ENCODE measurements around the gene PDCD4. TPM values are rescaled to one million over a fixed set of nuclear protein-coding genes. Genes with fewer than 3 reads are reported as not detected.

Gene PDCD4
- total RNA-seq, 2 experiments from 2014 or later, result 59.0 to 116 TPM

GRCh38 chr10:110859206-110859972, 12.3 kb upstream of the PDCD4 start:
- DNase-seq (ENCODE audit: low spot score), result no peak
- Histone ChIP-seq H3K36me3 (ENCODE audit: insufficient read depth, low read length) (no peaks in the 10 kb centered on the region), H3K27ac (ENCODE audit: low read depth, low read length, poor library complexity, severe bottlenecking) (peak overlapping the region; percentile 91), H3K79me2 (ENCODE audit: insufficient read depth, low read depth, low read length) (no peaks in the 10 kb centered on the region), H4K20me1 (ENCODE audit: insufficient read depth, low read length) (no peaks in the 10 kb centered on the region), H3K9me2 (ENCODE audit: insufficient read depth, low read length) (no peaks in the 10 kb centered on the region), H3K4me1 (ENCODE audit: insufficient read depth, low read length, poor library complexity, severe bottlenecking) (peaks cover 76% of the 10 kb centered on the region), H3K4me2 (ENCODE audit: low read length) (peak overlapping the region; percentile 72), H3K4me3 (ENCODE audit: low read depth, low read length, poor library complexity, severe bottlenecking) (peak overlapping the region; percentile 24), H2AFZ (ENCODE audit: low read length) (peak overlapping the region; percentile 21; the same call in 1 of the 2 replicates), H3K9me3 (ENCODE audit: low read length) (no peaks in the 10 kb centered on the region)
- POLR2A ChIA-PET, result interaction anchor here (0.6 to 5.5 kb wide), 12 partner anchors 8 to 65 kb away, joined by 3 to 121 read pairs (median 8); partner anchors contain the start of genes BBIP1 and PDCD4
- no TSS peak for BruUV-seq (replicated peaks)
- intact Hi-C loops (cut with micrococcal nuclease; ENCODE audit: unreplicated experiment), result no loop called here
- TF ChIP-seq EZH2phosphoT487 (IDR thresholded peaks at IDR 0.05; ENCODE audit: borderline replicate concordance, low read depth, low read length) (no peak), CTCF (conservative IDR thresholded peaks at IDR 0.05; ENCODE audit: low read length) (no peak)
- CTCF ChIA-PET (ENCODE audit: unreplicated experiment), result interaction anchor here (2.0 to 5.3 kb wide), 2 partner anchors 8 to 17 kb away, joined by 10 to 39 read pairs; no protein-coding TSS in a partner anchor

GRCh38 chr10:110859973-110860376, 11.8 kb upstream of the PDCD4 start:
- intact Hi-C loops (cut with micrococcal nuclease; ENCODE audit: unreplicated experiment), result loop anchor here (5.0 kb wide), 1 partner anchor 503 kb away; no protein-coding TSS in a partner anchor
- DNase-seq (ENCODE audit: low spot score), result peak; percentile 43
- H3K79me2 ChIP-seq (ENCODE audit: insufficient read depth, low read depth, low read length), result no peaks in the 10 kb centered on the region
- H3K4me1 ChIP-seq (ENCODE audit: insufficient read depth, low read length, poor library complexity, severe bottlenecking), result peaks cover 80% of the 10 kb centered on the region
- H4K20me1 ChIP-seq (ENCODE audit: insufficient read depth, low read length), result no peaks in the 10 kb centered on the region
- H3K9me3 ChIP-seq (ENCODE audit: low read length), result no peaks in the 10 kb centered on the region
- peak overlapping the region; percentile 91 for H3K27ac ChIP-seq (ENCODE audit: low read depth, low read length, poor library complexity, severe bottlenecking)
- H3K9me2 ChIP-seq (ENCODE audit: insufficient read depth, low read length), result no peaks in the 10 kb centered on the region
- POLR2A ChIA-PET, result interaction anchor here (1.6 to 5.5 kb wide), 9 partner anchors 7 to 57 kb away, joined by 4 to 121 read pairs (median 18); partner anchors contain the start of gene PDCD4
- TF ChIP-seq CTCF (conservative IDR thresholded peaks at IDR 0.05; ENCODE audit: low read length) (no peak), EZH2phosphoT487 (IDR thresholded peaks at IDR 0.05; ENCODE audit: borderline replicate concordance, low read depth, low read length) (no peak)
- H2AFZ ChIP-seq (ENCODE audit: low read length), result peak overlapping the region; percentile 21; the same call in 1 of the 2 replicates
- H3K4me3 ChIP-seq (ENCODE audit: low read depth, low read length, poor library complexity, severe bottlenecking), result peak overlapping the region; percentile 24
- CTCF ChIA-PET (ENCODE audit: unreplicated experiment), result interaction anchor here (1.1 to 5.3 kb wide), 3 partner anchors 17 to 53 kb away, joined by 3 to 39 read pairs (median 4); no protein-coding TSS in a partner anchor
- H3K36me3 ChIP-seq (ENCODE audit: insufficient read depth, low read length), result no peaks in the 10 kb centered on the region
- no TSS peak for BruUV-seq (replicated peaks)
- peak overlapping the region; percentile 72 for H3K4me2 ChIP-seq (ENCODE audit: low read length)
